HG02798 (cell line): ENCODE data around the gene PRRC2B.
A peak's percentile ranks its signal among the peaks of the same experiment; 100 is the strongest.
"Not testable (repeated sequence)": the region's sequence is repeated elsewhere in the genome, so short reads cannot be mapped to it uniquely, and the experiment has no call there.

Experiments used
- ATAC-seq: cut with Tn5 transposase; IDR thresholded peaks from one replicate; pipeline ENCODE4 v1.9.1; 2021; ENCODE audit warnings: mild to moderate bottlenecking; ENCODE audit not compliant: unreplicated experiment, poor library complexity

PRRC2B gene

DNA sequence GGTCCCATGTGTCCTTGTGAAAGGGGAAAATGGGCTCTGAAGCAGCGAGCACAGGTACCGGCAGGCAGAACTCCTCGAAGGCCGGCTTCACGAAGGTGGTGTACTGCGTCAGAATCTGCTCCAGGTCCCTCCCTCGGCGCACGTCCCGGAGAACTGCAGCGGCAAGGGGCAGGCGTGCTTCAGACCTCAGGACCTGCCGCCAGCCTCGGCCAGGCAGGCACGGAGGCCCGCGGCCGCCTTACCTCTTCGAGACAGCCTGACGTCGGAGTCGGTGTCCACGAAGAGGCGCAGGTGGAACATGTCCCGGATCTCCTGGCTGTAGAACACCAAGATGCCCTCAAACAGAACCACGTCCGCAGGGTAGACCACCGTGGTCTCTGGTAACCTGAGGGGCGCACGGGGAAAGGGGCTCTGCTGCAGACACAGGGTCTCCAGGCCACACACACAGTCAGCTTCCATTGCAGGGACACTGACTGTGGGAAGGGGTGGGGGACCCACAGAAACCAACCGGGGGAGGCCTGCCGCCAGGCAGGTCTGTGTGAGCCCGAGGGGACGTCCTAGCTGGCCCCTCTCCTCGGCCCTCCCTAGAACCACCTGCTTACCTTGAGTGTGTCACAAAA lies 135.1 kb downstream of the PRRC2B start:
- ATAC-seq, result no peak

DNA sequence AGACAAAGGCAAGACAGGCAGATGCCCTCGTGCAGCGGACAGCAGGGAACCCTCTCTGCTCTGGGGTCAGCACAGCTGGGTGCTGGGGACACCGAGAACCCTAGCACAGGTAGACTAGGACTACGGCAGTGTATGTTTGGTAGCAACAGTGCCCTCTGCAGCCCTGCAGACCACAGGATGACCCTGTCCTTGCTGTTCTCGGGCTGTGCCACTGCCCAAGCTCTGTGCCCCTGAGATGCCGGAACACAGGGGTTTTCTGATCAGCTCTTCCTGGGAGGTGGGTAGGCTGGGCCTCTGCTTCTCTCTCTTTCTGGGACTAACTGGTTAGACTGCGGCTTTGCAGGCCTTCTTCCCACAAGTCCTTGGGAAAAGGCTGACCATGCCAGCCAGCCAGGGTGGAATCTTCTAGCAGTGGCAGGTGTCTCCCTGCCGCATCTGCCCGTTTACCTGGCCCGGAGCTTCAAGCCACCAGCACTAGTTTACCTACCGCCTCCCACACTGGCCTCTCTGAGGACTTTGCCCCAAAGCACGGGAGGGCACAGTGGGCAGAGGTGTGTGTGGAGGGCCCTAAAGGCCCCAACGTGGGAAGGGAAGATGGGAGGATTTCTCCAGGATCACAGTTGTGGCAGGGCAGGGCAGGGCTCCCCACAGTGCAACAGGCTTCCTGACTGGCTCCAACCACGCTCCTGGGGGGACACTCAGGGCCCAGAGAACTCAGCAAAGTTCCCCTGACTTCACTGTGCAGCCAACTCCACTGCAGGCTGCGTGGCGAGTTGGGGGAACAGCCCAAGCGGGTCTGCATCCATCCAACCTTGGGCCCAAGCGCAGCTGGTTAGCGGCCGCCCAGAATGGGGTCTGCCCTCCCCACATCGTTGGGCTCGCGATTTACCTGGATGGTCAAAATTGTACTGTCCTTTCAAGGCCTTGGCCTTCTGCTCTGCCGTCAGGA lies 136.0 kb downstream of the PRRC2B start:
- no peak for ATAC-seq

DNA sequence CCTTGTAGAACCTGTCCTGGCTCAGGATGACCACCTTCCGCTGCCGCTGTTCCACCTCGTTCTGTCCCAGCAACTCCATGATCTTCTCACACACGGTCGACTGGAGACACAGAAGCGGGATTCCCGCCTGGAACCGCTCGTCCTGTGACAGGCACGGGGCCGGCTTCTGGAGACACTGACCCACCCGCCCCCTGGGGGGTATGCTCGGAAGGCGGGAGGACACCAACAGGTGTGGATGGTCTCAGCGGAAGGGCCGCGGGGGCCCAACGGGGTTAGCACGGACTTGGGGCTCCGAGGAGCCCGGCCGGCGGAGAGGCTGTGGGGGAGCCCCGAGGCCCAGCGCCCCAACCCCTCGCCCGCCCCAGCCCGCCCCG lies 136.6 kb downstream of the PRRC2B start:
- ATAC-seq, result no peak

DNA sequence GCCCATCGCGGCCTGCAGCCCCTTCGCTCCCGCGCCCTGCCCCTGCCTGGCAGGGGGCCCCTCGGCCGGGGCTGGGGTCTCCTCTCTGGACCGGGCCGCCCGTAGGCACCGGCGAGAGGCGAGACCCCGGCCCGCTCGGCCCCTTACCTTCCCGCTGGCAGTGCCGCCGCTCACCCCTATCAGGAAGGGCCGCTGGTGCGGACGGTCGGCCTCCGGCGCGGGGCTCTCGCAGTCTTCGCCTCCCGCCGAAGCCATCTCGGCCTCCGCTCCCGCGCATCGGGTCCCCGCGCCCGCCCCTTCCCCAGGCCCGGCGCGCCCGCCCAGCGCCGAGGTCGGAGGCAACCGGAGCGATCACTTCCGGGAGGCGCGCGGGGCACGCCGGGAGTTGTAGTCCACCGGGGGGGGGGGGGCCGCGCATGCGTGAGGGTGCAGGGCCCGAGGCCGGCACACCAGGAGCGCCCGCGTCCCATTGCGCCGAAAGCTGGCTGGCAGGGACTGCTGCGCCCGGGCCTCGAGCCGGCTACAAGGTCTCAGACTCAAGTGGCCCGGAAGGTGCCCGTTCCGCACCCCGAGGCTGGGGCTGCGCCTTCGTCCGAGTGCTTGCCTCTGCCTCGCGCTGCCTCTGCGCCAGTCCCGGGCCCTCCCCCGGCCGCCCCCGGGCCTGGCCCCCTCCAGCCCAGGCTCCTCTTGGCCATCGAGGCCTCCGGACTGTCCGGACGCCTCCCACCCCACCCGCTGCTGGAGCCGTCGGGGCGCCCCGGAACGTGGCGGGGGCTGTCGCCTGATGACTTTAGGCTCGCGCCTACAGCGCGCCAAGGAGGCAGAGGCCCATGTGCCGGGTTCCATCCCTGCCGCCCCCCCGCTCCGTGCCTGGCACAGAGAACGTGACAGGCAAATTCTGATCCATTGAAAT lies 137.3 kb downstream of the PRRC2B start, which contains the start of gene UCK1:
Gene UCK1, minus strand, starts transcription at position 344 of the 913 bp plus-strand sequence. Its CDS starts 89 bp downstream, at position 255.
- peak; percentile 85 for ATAC-seq

DNA sequence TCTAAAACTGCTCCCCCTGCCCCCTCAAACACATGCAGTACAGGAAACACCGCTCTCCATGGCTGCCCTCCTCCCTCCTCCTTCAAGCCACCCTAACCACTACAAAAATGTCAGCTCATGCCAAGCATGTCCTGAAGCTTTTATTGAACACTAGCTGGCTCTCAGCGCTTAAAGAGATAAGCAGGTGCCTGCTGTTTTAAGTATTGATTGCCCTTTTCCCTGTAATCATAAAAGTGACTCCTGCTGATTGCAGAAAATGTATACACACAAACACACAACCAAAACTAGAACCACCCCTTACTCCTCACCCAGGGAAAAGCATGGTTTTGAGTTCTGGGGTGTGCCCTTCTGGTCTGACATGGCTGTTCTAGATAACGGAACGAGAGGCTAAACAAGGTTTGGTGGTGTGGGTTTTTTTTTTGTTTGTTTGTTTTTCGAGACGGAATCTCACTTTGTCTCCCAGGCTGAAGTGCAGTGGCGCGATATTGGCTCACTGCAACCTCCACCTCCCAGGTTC lies 140.9 kb downstream of the PRRC2B start:
- no peak for ATAC-seq

DNA sequence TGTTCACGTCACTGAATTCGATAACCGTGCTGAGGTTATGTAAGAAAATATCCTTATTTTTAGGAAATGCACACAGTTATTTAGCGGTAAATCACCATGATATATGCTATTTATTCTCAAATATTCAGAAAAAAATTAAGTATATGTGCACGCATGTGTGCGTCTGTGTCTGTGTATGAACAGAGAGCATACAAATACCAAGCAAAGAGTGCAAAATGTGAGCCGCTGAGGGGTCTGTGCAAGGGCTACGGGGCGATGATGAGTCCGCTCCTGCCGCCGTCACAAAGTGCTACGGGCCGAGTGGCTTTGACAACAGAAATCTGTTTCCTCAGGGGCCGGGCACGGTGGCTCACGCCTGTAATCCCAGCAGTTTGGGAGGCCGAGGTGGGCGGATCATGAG lies 144.1 kb downstream of the PRRC2B start:
- ATAC-seq, result no peak

DNA sequence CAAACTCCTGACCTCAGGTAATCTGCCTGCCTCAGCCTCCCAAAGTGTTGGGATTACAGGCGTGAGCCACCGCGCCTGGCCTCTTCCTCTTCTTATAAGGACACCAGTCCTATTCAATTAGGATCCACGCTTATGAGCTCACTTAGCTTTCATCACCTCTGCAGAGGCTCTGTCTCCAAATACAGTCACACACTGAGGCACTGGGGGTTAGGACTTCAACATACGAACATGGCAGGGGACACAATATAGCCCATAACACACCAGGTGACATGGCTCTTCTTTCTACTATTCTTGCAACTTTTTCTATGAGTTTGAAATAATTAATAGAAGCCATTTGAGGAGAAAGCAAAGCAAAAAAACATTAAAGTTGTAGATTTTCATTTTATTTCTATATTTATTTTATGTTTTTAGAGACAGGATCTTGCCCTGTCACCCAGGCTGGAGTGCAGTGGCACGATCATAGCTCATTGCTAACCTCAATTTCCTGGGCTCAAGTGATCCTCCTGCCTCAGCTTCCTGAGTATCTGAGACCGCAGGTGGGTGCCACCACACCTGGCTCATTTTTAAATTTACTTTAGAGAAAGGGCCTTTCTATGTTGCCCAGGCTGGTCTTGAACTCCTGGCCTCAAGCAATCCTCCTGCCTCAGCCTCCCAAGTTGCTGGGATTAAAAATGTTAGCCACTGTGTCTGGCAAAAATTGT lies 145.5 kb downstream of the PRRC2B start:
- no peak for ATAC-seq

DNA sequence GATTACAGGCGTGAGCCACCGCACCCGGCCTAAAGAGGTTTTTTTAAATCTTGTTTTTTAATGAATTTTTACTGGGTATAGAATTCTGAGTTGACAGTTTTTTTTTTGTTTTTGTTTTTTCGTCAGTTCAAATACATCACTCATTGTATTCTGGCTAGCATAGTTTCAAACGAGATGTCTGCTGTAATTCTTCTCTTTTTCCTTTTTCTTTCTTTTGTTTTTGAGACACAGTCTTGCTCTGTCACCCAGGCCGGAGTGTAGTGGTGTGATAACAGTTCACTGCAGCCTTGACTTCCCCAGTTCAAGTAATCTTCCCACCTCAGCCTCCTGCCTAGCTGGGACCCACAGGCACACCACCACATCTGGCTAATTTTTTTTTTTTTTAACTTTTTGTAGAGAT lies 149.3 kb downstream of the PRRC2B start:
- no peak for ATAC-seq

DNA sequence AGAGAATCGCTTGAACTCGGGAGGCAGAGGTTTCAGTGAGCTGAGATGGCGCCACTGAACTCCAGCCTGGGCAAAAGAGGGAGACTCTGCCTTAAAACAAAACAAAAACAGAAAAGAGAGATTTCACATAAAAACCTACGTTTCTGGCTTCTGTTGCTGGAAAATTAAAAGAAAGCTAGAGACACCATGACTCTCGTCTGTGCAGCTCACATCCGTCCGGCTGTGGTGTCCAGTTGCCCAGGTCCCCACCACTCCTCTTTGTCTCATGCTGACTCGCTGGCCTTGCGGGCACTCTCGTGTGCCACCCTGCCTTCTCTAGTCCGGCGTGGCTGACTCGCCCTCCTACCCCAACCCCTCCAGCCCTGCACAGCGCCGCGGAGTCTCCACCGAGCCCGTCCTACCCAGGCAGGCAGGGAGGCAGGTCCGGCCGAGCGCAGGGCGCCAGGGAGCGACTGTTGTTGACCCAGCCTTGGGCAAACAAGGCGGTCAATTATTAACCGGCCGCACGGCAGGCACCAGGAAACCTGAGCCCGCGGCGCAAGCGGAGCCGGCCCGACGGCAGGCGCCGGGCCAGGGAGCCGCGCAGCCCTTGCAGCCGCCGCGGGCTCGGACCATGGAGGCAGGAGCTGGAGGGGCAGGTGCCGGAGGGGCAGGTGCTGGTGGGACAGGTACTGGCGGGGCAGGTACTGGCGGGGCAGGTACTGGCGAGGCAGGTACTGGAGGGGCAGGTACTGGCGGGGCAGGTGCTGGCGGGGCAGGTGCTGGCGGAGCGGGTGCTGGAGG lies 151.3 kb downstream of the PRRC2B start, which contains the start of gene PRRT1B:
Gene PRRT1B, plus strand, starts transcription at position 521 of the 783 bp plus-strand sequence. Its CDS starts 93 bp downstream, at position 614.
- no peak for ATAC-seq

DNA sequence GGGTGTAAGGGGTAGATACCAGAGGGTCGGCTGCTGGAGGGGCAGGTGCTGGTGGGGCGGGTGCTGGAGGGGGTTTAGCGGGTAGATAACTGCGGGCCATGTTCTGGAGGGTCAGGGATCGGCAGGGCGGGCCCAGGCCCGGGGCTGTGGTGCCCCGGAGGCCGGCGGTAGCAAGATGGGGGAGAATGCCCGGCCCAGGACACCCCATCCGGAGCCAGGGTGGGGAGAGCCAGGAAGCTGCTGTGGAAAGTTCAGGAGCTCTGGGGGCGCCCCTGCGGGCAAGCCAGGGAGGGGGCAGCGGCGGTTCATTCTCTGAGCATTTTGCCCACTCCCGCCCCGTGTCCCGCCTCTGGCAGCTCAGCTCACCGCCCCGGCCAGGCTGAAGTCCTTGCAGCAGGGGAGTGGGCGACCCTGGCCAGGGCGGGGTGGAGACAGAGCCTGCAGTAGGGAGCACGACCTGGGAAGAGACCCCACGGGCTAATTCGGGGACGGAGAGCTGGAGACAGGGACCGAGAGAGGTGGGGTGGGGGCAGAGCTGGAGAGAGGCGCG lies 152.0 kb downstream of the PRRC2B start:
- no peak for ATAC-seq

DNA sequence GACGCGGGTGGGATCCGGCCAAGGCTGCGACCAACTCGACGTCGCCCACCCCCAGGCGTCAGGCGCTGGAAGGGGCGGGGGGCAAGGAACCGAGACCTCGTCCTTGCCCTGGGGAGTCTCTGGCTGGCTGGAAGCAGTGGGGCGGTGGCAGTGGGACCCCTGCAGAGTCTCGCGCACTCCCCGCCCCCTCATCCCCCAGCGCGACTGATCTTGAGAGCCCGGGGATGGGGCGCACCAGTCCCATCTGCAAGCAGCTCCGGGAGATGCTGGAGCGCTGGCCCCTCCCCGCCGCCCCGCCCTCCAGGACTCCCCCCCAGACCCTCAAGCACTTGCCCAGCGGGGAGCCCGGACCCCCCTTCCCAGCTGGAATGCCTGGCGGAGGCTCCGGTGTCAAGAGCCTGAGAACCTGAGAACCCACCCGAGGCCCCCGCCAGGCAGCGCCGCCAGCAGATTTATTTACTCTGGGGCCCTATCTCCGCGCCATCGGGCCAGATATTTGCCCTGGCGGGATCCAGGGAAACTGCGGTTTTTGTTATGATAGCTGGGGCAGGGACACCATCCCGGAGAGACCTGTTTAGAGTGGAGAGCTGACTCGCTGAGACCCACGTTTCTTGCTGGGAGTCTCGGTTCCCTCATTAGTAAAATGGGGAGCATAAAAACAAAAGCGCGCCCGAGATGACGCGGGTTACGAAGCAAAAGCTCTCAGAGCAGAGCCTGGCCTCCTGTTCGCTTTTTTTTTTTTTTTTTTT lies 152.6 kb downstream of the PRRC2B start:
- no peak for ATAC-seq

DNA sequence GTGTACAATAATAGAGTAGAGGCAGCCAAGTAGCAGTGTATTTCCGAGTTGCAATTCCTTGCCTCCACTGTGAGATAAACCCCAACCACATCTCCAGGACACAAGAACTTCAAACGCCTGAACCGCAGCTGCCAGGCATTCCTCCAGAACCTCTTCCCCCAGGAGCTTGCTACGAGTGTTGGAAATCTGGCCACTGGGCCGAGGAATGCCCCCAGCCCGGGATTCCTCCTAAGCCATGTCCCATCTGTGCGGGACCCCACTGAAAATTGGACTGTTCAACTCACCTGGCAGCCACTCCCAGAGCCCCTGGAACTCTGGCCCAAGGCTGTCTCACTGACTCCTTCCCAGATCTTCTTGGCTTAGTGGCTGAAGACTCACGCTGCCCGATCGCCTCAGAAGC lies 155.3 kb downstream of the PRRC2B start:
- not testable (repeated sequence) for ATAC-seq
